Activated CD4-positive, alpha-beta T cell treated with anti-CD3 and anti-CD28 coated beads for 24 hours (primary cell): Measurements from ENCODE around the gene DPYD.

Source experiments
- DNase-seq, 2 donors: peaks; one replicate each; pipeline ENCODE4 v3.0.0-alpha.2; 2020; ENCODE audit warnings: low read depth in 2 of 2

DPYD gene

DNA sequence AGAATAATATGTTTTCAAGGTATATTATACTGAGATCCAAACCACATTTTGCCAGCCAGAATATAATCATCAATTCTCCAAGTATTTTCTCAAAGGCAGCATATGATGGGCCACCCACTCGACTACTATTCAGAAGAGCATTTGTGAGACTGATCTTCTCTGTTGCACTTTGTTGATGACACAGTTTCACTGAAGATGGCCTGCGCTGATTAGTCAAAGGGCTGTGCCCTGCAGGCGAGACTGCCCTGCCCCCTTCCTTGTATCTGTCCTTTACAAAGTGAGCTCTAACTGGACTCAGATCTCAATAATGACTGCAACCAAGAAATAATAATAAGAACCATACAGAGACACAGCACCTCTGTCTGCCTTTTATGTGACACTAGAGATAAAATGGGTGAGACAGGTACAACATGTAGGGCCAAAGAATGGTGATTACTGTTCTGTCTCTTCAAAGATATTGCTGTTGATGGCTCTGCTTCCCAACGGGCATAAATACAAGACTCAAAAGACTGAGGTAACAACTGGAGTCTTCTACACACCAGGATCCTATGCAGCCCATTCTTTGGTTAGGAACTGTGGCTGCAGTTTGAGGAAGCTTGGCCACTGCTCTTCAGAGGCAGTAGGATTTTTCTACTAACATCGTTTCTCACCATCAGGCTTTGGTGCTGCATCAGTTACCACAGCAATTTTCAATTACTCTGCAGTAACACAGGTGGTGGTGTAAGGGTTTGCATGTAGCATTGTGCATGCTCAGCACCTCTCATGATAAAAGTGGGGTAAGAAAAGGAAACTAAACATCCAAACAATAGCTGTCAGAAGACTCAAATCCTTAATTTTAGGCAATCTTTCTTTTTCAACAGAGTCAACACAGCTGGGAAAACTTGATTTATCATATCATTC is 718.1 kb downstream of the DPYD start:
- no peak for DNase-seq

DNA sequence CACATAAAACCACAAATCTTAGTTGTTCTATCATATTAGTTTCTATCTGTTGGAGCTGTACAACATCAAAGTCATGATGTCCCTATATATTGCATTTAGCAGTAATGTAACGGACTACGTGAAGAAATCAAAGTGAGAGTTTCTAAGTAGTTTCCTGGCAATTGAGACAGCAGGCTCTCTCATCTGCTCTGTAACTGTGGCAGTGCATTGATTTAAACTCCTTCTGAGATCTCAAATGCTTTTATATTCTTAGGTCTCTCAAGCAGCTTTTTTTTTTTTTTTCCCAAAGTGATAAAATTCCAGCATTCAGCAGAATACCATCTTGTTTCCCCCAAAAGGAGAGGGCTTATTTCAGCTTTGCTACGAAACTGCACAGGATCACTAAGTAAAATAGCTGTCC is 719.2 kb downstream of the DPYD start:
- DNase-seq = no peak

DNA sequence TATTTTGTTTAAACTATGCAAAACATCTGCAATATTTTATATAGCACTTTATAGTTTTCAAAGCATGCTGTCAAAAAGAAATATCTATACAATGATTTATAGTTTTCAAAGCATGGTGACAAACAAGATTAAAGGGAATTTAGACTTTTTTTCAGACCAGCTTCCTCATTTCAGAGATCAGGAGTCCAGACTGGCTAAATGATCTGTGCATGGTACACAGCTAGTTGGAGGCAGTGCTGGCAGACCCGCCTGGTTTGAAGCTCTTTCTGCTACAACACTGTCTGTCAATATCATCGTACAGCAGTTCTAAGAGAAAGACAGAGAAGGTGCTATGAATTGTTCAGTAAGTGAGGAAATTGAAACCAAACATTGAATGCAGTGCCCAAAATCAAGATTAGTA is 720.2 kb downstream of the DPYD start:
- no peak for DNase-seq

DNA sequence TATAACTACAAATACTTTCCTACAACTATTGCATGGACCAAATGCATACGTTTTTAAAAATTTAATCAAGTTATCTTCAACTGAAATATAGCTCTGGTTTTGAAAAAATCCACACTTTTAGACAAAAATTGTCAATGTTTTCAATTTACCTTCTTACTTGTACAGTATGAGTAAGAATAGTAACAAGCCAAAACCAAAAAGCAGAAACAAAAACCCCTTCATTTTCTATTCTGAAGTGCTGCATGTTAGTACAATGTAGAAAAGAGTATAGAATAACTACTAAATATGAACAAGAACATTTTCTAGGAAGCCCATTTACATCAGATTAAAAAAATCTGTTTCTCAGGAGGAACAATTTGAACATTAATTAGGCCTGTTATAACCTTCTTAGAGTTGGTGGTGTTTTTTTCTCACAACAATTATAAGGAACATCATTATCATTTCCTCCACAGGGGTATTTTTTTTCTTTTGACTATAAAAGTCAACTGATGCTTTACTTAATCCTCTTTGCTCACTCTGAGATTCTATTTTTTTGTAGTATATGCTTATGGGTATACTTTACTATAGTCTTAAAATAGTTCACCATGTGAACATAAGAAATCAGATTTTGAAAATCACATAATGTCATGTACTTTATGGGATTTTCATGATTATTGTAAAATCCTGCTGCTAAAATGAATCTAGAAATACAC is 723.9 kb downstream of the DPYD start:
- DNase-seq = no peak

DNA sequence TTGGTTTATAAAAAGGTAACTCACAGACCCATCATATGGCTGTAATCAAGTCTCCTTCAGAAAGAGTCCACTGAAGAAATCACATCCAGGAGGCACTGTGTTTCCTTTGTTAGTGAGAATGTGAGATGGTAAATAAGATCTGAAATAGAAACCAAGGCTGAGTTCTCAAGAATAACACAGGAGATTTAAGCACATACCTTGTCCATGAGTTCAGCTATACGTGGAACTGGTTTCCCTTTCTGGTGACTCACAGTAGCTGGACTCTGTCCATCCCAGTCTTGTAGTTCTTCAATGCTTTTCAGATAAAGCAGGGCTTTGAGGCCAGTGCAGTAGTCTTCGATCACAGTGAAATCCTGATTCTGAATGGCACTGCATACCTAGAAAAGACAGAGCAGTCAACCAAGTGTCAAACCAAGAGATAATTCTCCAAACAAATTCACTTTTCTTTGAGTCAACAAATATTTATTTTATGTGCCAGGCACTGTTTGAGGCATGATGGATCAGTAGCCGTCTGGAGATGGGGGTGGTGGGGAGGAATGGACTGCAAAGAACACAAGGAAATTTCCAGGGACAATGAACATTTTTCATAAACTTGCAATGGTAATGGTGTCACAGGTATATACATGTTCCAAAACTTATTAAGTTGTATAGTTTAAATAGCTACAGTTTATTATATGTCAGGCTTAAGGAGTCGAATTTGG is 727.8 kb downstream of the DPYD start:
- DNase-seq = no peak

DNA sequence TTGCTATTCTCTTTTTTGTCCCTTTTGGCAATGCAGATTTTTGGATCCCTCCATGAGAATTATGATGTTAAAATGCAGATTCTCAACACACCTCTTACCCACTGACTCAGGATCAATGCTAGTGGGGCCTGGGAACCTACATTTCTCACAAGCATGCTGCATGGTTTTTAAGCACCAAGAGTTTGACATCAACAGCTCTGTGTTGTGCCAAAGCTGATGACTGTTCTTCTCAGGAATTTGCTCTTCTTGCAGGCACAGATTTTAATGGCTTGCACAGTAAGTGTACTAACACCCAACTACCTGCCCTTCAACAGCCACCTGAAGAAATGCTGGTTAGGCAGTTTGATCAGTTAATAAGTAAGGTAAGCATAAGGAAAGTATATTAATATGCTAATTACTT is 730.5 kb downstream of the DPYD start:
- DNase-seq = no peak

DNA sequence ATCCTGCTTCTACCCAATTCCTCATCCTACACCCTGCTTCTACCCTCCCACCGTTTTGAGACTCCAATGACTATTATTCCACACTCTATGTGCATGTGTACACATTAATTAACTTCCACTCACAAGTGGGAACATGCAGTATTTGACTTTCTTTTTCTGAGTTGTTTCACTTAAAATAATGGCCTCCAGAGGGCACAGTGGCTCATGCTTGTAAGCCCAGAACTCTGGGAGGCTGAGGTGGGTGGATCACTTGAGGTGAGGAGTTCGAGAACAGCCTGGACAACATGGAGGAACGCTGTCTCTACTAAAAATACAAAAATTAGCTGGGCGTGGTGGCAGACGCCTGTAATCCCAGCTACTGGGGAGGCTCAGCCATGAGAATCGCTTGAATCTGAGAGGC is 734.5 kb downstream of the DPYD start:
- no peak for DNase-seq

DNA sequence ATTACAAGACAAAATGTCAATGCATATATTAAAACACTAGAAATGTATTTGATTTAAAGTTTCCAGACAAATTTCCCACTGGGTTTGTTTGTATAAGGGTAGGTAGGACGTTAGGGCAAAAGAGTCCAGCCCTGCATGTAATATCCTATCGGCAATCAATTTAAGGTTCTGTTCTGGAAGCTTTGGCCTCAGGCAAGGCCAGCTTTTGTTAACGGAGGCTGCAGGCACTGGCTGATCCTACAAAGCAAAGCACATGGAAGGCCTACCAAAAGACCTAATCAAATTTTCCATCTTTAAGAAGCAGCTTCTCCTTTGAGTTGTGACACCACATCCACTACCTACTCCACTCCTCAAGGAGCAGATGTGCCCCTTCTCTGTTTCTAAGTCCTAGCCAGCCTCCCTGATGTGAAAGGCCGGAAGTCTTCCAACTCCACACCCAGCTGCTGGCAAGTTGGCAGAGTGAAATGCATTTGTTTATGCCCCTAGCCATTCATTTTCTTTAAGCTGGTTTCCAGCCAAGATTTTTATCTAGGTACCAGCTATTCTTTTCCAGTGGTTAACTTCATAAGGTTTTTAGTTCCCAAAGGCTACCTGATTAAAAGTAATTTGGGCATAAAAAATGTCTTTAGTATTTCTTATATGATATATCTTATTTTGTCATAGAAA is 746.7 kb downstream of the DPYD start:
- no peak for DNase-seq

DNA sequence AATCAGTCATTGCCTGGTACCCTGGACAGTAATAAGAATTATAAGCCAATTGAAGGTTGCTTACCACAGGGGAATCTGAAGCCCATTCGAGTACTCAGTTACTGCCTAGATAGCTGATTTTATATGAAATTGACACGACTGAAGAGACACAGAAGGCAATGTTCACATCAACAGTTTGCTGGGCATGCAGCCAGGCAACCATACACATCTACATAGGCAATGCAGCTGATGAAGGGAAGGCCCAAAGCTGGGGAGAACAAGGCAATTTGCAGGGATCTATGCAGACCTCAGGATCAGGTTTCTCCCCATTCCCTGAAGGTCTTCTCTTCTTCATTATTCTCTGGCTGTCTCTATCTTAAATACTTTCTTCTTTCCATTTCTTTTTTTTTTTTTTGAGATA is 750.5 kb downstream of the DPYD start:
- DNase-seq = no peak

DNA sequence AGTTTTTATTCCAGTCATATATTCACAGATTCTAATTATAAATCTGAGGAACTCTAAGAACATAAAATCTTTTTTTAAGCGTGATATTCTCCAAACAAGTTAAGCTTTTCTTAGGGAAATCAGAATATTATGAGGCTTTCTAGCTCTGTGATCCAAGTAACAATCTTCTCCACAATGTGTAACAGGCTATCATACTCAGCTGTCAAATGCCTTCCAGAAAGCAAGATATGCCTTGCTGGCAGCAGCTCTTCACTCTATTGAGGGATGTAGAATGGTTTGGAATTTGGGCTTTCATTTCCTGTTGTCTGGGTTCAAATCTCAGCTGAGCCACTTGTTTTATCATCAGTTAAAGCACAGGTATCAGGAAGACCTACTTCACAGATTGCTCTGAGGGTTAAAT is 752.8 kb downstream of the DPYD start:
- no peak for DNase-seq

DNA sequence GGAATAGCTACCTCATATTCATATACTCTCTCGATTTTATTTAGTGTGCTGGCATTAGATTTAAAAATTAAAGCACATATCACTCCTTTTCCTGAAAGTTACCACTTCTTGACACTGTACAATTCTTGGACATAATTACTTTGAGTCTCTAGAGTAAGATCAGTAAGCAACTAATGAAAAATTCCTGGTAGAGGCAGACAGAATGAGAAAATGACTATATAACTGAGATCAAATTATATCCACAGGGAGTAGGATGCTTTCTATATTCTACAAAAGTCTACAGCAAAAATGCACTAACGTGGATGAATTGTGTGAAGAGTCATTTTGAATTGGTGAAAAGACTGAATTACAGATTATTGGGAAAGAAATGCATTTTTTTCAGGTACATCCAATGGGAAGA is 753.6 kb downstream of the DPYD start:
- no peak for DNase-seq

DNA sequence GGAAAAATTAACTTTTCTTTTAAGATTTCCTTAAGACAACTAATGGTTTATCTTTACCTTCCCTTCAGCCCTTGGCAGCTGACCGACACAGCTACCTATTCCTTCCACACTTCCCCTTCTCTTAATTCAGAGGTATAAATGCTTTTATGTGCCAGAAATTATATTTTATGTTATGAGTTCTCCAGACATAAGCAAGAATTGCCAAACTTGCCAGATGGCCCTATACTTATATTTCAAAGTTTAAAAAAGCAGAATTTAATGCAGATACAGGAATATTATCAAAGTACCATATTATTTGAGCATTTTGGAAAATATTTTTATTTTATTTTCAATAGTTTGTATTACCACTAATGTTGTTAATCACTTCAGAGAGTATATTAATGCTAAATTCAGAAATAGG is 754.2 kb downstream of the DPYD start:
- DNase-seq = no peak

DNA sequence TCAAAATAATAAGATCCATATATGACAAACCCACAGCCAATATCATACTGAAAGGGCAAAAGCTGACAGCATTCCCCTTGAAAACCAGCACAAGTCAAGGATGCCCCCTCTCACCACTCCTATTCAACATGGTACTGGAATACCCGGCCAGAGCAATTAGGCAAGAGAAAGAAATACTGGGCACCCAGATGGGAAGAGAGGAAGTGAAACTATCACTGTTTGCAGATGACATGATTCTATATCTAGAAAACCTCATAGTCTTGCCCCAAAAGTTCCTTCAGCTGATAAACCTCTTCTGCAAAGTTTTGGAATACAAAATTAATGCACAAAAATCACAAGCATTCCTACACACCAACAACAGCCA is 756.6 kb downstream of the DPYD start:
- DNase-seq = no peak

DNA sequence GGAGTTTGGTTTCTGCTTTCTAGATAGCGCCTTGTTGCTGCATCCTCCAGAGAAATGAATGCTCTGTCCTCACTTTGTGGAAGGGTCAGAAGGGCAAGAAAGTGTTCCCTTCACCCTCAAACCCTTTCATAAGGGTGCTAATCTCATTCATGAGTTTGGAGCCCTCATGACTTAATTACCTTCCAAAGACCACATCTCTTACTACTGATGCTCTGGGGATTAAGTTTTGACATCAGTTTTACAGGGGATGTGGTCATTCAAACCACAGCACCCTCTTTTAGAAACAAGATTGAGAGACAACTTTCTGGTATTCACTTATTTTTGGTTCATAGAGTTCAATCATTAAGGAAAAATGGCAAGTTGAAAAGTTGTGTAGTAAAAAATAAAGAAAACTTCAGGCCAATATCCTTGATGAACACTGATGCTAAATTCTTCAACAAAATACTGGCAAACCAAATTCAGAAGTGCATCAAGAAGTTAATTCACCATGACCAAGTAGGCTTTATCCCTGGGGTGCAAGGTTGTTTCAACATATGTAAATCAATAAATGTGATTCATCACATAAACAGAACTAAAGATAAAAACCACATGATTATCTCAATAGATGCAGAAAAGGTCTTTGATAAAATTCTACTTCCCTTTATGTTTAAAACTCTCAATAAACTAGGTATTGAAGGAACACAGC is 757.1 kb downstream of the DPYD start:
- DNase-seq = no peak

DNA sequence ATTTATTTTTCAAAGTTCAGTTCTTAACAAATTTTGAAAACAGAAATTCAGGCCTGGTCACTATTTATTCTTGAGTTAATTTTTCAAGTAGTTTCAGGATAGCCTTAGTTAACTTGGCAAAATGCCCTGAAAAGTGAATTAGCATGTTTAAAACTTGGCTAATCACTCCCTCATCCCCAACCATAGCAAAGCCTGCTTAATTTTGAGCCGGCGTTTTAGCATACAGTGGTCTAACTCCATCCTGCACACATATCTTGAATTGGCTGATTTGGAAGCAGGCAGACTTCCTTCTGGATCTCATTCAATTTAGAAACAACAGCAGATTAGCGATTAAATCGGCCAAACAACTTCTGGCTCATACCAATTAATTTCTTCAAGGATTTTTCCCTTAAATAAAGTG is 760.0 kb downstream of the DPYD start:
- no peak for DNase-seq

DNA sequence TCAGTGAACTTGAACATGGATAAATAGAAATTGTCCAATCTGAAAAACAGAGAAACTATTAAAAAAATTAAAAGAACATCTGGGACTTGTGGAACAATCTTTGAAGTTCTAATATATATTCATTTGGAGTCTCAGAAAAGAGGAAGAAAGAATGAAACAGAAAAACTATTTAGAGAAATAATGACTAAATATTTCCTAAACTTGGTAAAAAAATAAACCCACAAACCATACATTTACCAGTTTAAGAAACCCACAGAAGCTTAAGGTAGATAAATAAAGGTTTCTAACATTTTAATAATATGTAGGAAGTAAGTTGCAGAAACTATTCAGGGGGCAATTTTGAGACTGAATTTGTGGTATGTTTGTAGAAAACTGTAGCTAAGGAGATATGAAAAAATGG is 761.5 kb downstream of the DPYD start:
- DNase-seq = no peak

DNA sequence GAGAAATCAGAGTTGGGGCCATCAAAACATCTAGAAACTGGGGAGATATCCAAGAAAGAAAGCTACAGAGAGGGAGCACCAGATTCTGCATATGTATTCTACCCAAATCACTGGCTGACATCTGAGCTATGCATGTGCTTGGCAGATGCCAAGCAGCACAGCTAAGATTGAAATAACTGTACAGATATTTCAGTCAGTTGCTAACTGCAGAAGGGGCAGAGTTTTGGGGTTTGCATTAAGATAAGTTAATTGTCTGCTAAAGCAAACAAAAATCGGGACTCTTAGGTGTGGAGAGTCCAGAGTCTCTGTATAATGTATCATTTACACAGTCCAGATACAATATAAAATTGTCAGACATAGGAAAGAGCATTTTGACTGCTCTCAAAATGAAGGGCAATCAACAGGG is 762.1 kb downstream of the DPYD start:
- DNase-seq = no peak

DNA sequence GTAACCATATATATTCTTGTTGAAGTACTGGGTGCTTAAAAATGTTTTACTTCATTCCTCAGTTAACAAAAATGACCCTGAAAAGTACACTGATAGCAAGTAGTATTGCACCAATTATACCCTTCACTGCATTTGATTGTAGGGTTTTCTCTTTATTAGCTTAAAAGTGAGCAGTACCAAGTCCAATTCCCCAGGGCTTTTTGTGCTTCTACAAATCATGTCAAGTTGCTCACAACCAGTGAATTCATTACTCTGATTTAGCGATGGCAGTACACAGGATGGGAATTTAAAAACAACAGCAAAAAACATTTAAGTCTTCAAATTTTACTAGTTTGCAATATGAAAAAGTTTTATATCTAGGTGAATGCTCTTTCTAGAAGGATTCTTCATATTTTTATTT is 762.8 kb downstream of the DPYD start:
- no peak for DNase-seq

DNA sequence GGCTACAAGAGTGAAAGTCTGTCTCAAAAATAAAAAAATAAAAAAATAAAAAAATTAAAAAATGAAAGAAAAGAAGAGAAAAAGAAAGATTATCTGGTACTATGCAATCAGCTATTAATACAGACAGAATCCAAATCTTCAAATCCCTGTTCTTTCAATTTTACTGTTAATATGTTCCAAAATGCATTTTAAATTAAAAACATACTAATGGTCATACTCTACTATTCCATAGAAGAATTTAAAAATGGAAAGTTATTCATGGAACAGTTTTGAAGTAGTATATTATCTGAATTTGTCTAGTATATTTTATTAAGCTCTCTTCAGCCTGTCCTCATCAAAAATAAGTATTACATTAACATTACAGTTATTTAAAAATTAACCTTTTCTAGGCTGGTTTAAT is 769.2 kb downstream of the DPYD start:
- no peak for DNase-seq

DNA sequence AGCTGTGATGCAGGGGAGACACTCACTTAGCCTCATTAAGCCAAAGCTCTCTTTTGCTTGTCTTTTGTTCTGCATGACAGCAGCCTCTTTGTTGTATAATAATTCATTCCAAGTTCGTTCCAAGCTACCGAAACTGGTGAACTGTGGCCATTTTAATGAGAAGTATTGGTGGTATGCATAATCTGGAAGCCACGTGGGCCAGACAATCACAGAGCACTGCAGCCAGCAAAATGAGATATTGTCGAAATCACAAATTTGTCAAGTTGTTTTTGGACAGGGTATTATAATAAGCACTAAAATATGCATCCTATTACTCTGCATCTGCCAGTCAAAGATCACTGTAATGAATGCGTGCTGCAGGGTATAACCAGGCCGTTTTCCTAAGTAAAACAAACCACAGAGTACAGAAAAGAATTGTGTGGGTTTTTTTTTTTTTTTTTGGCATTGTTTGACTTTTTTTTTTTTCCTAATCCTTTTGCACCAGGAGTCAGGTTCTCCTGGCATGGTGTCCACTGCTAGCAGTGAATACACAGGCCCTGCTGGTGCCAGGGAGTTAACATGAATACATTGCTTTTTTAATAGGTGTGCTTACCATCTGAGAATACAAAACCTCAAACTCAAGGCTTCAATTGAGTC is 775.4 kb downstream of the DPYD start:
- no peak for DNase-seq

DNA sequence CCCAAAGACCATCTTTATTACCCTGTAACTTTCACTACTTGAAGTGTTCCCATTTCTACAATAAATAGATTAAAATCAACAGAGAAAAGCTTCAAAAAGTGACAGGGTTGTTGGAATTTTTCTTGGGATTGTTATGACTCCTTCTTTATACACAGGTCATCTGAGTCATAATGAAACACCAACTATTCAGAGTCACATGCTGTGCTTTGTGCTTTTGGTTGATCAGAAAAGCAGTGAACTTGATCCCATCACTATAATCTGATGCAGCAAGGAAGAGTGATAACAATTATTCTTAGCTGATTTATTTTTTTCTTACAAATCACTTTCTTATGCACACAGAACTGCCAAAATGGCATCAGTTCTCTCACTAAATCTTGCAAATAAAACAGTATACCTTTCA is 776.3 kb downstream of the DPYD start:
- DNase-seq = no peak
